GM12891 (cell line): ENCODE results near the gene SEMA6A.

Source experiments
- DNase-seq: peaks from one replicate; pipeline ENCODE4 v3.0.0; 2011; ENCODE audit warnings: low spot score; ENCODE audit not compliant: insufficient read length
- FAIRE-seq: peaks from 2 replicates; lab custom pipeline; 2011; peaks lifted over from hg19 to GRCh38; lab: Jason Lieb, UNC
- PAX5 ChIP-seq: IDR thresholded peaks from 2 replicates; pipeline ENCODE4 v1.6.1; 2011; ENCODE audit warnings: low read length, moderate library complexity, mild to moderate bottlenecking; ENCODE audit not compliant: insufficient read depth, severe bottlenecking
- POLR2A ChIP-seq: IDR thresholded peaks from 2 replicates; pipeline ENCODE4 v1.6.1; 2011; ENCODE audit warnings: low read depth, low read length, control low read depth
- POLR2AphosphoS5 ChIP-seq: IDR thresholded peaks from 2 replicates; pipeline ENCODE4 v1.6.1; 2011; ENCODE audit warnings: low read depth, low read length, control low read depth
- POU2F2 ChIP-seq: IDR thresholded peaks from 2 replicates; pipeline ENCODE4 v1.6.1; 2011; ENCODE audit warnings: low read depth, mild to moderate bottlenecking, control low read depth, low read length, moderate library complexity
- SPI1 ChIP-seq: IDR thresholded peaks from 2 replicates; pipeline ENCODE4 v1.6.1; 2011; ENCODE audit warnings: low read depth, low read length, control low read depth
- TAF1 ChIP-seq: IDR thresholded peaks from 2 replicates; pipeline ENCODE4 v1.6.1; 2011; ENCODE audit warnings: low read depth, low read length, control low read depth

The SEMA6A gene

DNA sequence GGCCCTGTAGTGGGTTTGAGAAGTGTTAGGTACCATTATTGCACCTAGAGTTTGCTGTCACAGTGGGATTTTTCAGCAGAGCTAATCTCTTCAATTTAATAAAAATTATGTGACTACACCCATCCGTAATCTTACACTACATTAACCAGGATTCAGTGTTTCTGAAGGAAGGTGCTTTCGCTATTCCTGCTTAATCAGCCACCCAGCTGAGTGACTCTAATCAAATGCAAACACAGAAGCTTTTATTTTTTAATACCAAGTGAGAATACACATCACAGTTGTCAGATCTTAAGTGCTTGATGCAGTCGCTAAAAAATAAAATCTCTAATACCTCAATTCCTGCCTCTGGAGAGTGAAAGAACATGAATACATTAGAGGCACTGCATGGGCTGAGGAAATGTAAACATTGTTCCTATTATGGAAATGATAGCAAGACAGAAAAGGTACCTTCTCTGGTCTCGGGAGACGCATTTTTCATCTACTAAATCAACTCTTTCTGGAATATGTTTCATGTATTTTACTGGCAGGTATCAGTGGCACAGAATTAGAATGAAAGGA is 125.7 kb downstream of the SEMA6A start:
- TF ChIP-seq POU2F2: no peak
- no peak for TF ChIP-seq POLR2AphosphoS5
- TF ChIP-seq POLR2A: no peak
- TF ChIP-seq SPI1: no peak
- TF ChIP-seq TAF1: no peak
- no peak for TF ChIP-seq PAX5
- FAIRE-seq (no peak), DNase-seq (no peak)

DNA sequence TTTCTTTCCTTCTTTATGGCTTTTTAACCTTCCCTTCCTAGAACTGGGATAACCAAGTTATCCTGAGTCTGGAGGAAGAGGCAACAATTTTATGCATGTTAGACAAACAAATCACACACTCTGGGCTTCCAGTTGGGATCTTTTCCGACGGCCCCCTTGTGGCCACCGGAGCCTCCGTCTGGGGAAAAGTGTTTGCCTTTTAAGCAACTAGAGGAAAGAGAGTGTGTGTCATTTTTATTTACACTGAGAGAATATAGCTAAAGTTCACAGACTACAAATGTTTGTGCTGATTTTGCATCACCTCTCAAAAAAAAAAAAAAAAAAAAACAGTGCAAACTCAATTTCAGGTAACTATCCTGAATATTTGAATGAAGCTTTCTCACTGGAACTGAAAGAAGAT is 126.2 kb downstream of the SEMA6A start:
- FAIRE-seq: no peak
- TF ChIP-seq PAX5: no peak
- DNase-seq: no peak

DNA sequence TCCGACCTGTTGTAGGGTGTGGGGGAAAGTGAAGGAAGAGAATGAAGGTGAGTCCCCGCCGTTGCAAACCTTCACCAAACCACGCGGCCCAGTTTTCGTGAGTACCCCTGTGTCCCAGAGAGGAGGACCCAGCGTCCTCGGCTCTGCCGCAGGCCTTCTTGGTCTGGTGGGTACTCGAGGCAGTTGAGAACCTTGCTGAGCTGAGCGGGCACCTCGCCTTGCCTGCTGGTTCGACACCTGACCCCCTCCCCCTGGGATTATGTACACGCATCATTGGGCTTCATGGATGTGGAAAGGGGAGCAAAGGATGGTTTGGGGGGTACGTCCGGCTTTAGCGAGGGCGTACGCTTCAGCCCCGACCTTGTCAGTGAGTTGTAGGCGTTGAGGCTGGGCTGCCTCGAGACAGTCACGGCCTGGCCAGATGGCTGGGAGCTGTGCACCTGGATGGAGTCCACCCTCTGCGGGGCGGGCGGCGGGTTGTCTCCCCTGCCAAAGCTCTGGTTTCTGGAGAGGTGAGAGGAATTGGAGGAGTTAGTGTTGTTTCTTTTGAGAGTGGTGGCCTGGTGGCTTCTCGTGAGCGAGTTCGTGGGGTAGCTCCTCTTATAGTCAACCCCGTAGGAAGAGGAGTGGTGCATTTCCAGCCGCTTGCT is 128.1 kb downstream of the SEMA6A start:
- TF ChIP-seq POLR2A (no peak), SPI1 (no peak), PAX5 (no peak), POU2F2 (no peak), POLR2AphosphoS5 (no peak), TAF1 (no peak)
- FAIRE-seq (no peak), DNase-seq (no peak)

DNA sequence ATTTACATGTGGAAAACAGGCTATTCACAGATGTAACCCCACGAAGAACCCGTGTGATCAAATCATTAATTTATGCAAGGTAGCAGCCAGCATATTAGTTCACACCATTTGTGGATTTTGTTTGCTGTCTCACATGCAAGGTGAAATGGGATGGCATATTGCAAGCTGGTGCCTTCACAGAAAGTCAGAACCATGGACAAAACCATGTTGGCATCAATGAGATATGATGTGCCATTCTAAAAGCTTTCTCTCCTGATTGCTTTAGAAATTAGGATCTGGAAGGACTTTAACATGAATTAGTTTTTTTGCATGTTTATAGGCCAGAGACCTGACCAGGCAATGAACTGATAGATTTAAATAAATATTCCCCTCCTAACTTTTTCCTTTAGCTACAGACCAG is 129.3 kb downstream of the SEMA6A start:
- FAIRE-seq (no peak), DNase-seq (no peak)
- no peak for TF ChIP-seq POLR2AphosphoS5
- no peak for TF ChIP-seq POU2F2
- TF ChIP-seq PAX5: no peak
- TF ChIP-seq SPI1: no peak
- TF ChIP-seq TAF1: no peak
- TF ChIP-seq POLR2A: no peak

GRCh38 chr5:116444373-116445295 is 130.0 kb downstream of the SEMA6A start:
- TF ChIP-seq PAX5 (no peak), POLR2AphosphoS5 (no peak), POLR2A (no peak), TAF1 (no peak), SPI1 (no peak), POU2F2 (no peak)
- FAIRE-seq (no peak), DNase-seq (no peak)

GRCh38 chr5:116442931-116443551 is 131.6 kb downstream of the SEMA6A start:
- DNase-seq (no peak), FAIRE-seq (no peak)
- TF ChIP-seq TAF1: no peak
- no peak for TF ChIP-seq POLR2A
- TF ChIP-seq POU2F2: no peak
- TF ChIP-seq PAX5: no peak
- TF ChIP-seq POLR2AphosphoS5: no peak
- no peak for TF ChIP-seq SPI1

GRCh38 chr5:116442095-116442534 is 132.5 kb downstream of the SEMA6A start:
- no peak for TF ChIP-seq POLR2A
- no peak for TF ChIP-seq SPI1
- TF ChIP-seq POLR2AphosphoS5: no peak
- TF ChIP-seq TAF1: no peak
- TF ChIP-seq POU2F2: no peak
- TF ChIP-seq PAX5: no peak
- DNase-seq: no peak
- FAIRE-seq: no peak

DNA sequence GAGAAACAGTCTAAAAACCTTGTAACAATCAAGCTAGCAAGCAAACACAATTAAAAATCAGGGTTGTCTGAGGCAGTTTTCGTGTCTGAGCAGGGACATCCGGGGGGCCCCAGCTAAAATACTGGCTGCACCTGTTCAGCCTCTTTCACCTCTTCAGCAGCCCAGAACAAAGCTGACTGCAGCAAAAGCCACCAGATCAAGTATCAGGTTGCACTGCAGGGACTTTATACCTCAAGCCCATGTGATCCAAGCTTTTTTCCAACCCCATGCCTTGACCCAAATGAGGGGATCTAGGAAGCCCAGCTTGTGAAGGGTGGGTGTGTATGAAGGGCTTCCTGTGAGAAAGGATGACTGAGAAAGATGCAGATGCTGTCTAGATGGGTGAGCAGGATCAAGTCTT is 133.4 kb downstream of the SEMA6A start:
- FAIRE-seq (no peak), DNase-seq (no peak)
- TF ChIP-seq TAF1: no peak
- TF ChIP-seq POLR2A: no peak
- TF ChIP-seq SPI1: no peak
- TF ChIP-seq POLR2AphosphoS5: no peak
- TF ChIP-seq POU2F2: no peak
- TF ChIP-seq PAX5: no peak

DNA sequence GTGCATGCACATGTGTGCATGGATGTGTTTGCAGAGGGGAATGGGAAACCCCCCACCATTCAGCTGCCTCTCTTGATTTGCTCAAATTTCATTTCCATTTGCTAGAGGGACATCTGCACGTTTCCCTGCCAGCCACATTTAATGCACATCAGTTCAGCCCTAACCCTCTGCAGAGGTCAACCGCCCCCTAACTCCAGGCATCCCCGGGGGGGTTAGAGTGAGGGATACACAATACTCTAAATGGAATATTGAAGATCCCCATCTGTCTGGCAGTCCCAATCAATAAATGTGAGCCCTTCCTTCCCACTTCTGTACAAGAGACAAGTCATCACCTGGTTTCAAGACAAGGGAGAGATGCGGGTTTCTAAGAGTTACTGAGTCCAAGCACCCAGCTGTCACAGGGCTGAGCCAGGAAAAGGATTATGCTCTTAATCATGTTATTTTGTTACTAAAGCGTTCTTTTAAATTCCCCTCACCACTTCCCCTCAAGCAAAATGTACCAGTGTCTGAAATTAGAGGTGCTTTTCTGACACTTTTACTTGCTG is 134.1 kb downstream of the SEMA6A start:
- TF ChIP-seq POLR2AphosphoS5 (no peak), SPI1 (peak; percentile 43)
- DNase-seq (no peak), FAIRE-seq (no peak)
